B cell (primary cell): ENCODE results near the gene DNM2.

Experiments used
- CTCF ChIP-seq: fragments of 200-600 bp; IDR thresholded peaks from one replicate; pipeline ENCODE4 v1.8.0; 2022; ENCODE audit warnings: antibody characterized with exemption, mild to moderate bottlenecking
- EZH2 ChIP-seq: IDR thresholded peaks from 2 replicates; pipeline ENCODE4 v1.6.1; 2012; ENCODE audit warnings: borderline replicate concordance, low read depth, mild to moderate bottlenecking, moderate library complexity, low read length; ENCODE audit not compliant: insufficient read depth, poor library complexity, severe bottlenecking

- TF ChIP-seq CTCF (no peak), EZH2 (no peak)
Measured at GRCh38 chr19:10748195-10748926, 30.5 kb downstream of the DNM2 start.
